Astrocyte of the spinal cord (primary cell): ENCODE data around the gene TFF1.

Experiments
- DNase-seq: peaks from one replicate; pipeline ENCODE4 v3.0.0; 2011; ENCODE audit warnings: low read depth, low spot score
- H3K4me3 ChIP-seq: 2 replicates; pipeline ENCODE4 v1.5.1; 2011; ENCODE audit warnings: low read depth, mild to moderate bottlenecking, low read length, moderate library complexity
- CTCF ChIP-seq: IDR thresholded peaks from 2 replicates; pipeline ENCODE4 v1.5.1; 2012; ENCODE audit warnings: low read depth, mild to moderate bottlenecking, low read length, inconsistent platforms
- in situ Hi-C: cut with HindIII; loops from 2 replicates; pipeline ENCODE4 v1.10.0; 2017; ENCODE audit warnings: low sequenced_read_pairs

The TFF1 gene

DNA sequence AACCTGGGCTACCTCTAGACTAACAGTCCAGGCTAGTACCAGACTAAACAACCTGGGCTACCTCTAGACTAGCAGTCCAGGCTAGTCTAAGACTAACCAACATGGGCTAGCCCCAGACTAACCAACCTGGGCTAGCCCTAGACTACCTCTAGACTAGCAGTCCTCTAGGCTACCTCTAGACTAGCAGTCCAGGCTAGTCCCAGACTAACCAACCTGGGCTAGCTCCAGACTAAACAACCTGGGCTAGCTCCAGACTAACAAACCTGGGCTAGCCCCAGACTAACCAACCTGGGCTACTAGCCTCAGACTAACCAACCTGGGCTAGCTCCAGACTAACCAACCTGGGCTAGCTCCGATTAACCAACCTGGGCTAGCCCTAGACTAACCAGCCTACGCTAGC is 17.6 kb downstream of the TFF1 start:
- H3K4me3 ChIP-seq = no peak overlapping the region
- no peak for DNase-seq
- in situ Hi-C loops = no loop called here
- TF ChIP-seq CTCF = no peak

DNA sequence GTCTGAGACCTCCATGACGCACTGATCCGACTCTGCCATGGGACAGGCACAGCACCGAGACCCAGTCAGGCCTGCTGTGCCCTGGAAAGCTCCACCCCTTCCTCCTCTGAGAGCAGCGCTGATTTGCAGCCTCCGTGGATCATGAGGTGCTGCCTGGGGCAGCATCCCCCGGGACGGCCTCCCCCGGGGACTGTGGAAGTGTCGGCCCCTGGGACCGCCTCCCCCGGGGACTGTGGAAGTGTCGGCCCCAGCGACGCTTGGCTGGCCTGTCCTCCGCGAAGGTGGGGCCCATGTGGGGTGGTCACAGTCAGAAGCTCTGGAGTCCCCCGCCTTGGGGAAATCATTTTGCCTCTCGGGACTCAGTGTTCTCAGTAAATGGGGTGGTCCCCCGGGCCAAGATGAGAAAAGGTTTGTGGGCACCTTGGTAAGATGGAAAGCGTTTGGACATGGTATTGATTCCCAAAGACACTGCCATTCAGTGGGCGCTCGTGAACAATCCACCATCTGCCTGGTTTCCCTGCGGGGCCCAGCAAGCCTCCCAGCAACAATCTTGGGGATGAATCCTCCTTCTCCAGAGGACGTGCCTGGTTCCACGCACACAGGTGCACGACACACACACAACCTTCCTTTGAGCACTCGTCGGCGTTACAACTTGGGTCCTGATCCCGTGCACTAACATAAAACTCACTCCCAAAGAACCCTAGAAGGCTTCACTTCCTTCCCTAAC is 18.6 kb downstream of the TFF1 start:
- TF ChIP-seq CTCF = no peak
- H3K4me3 ChIP-seq = no peak overlapping the region
- in situ Hi-C loops = no loop called here
- DNase-seq = no peak

DNA sequence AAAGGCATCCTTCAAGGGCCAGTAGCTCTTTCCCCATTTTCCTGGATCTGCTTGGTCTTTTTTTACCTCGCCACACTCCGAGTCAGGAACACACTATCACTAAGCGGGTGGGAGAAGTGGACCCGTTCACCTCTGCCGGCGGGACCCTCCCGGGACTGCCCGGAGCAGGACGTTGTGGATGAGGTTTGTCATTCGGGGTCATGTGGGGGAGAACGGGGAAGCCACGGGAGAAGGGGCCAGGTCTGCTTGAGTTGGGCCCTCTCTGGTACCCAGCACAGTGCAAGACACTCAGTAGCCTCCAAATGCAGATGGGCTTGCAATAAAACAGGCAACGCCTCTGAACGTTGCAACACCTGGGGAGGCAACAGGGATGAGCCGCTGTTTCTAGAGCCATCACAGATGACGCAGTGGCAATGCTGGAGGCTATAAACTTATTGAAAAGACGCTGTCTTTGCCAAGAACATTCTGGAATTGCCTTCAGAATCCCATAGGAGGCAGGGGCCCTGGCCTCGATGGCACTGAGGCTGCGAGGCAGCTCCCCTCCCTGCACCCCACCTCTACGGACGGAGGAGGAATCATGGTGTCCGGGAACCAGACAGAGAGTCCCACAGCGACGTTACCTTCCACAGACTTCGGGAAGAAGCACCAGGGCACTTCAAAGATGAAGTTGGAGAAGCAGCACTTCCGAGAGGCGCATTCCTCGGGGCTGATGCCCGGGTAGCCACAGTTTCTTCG is 19.3 kb downstream of the TFF1 start:
- in situ Hi-C loops = no loop called here
- no peak overlapping the region for H3K4me3 ChIP-seq
- no peak for DNase-seq
- no peak for TF ChIP-seq CTCF

- no peak for DNase-seq
- TF ChIP-seq CTCF = no peak
- H3K4me3 ChIP-seq = no peak overlapping the region
- in situ Hi-C loops = no loop called here
Measured at GRCh38 chr21:42346441-42346840, 19.9 kb downstream of the TFF1 start.

DNA sequence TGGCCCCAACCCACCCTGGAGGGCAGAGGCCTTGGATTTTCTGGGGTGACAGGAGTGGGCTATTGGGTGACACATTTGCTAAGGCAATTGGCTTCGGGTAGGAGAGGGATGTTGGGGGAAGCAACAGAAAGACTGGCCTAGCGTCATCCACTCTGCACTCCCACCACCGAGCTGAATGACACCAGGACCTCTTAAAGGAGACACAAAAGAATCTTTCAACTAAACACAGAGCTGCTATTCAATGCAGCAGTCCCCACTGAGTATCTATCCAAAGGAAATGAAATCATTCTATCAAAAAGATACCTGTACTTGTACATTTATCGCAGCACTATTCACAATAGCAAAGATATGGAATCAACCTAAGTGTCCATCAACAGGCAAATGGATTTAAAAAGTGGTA is 21.7 kb downstream of the TFF1 start:
- in situ Hi-C loops = no loop called here

GRCh38 chr21:42343963-42344510 is 22.3 kb downstream of the TFF1 start:
- no peak for TF ChIP-seq CTCF
- H3K4me3 ChIP-seq = no peak overlapping the region
- in situ Hi-C loops = no loop called here
- DNase-seq = no peak

More for the DNA sequence above, 21.7 kb downstream of the TFF1 start:
- no peak for DNase-seq
- no peak overlapping the region for H3K4me3 ChIP-seq
- no peak for TF ChIP-seq CTCF
